Osteoblast (primary cell): Measurements from ENCODE around the gene HM13. TPM values are rescaled to one million over a fixed set of nuclear protein-coding genes. Genes with fewer than 3 reads are reported as not detected.
A peak's percentile ranks its signal among the peaks of the same experiment; 100 is the strongest.

Experiments
- DNase-seq: peaks from one replicate; pipeline ENCODE4 v3.0.0; 2011; ENCODE audit warnings: low spot score, mixed read lengths; ENCODE audit not compliant: insufficient read length; ENCODE audit errors: missing footprints
- H2AFZ ChIP-seq: 2 replicates; pipeline ENCODE4 v1.6.0; 2011; ENCODE audit warnings: mild to moderate bottlenecking, low read length
- H3K27ac ChIP-seq: 2 replicates; pipeline ENCODE4 v1.5.1; 2011; ENCODE audit warnings: mild to moderate bottlenecking, low read depth, low read length, moderate library complexity
- H3K27me3 ChIP-seq: 2 replicates; pipeline ENCODE4 v1.6.0; 2012; ENCODE audit warnings: mild to moderate bottlenecking, control low read depth, inconsistent platforms, low read length, moderate library complexity; ENCODE audit not compliant: insufficient read depth
- H3K36me3 ChIP-seq: 2 replicates; pipeline ENCODE4 v1.5.1; 2011; ENCODE audit warnings: mild to moderate bottlenecking, low read length, control low read depth, moderate library complexity; ENCODE audit not compliant: insufficient read depth
- H3K4me1 ChIP-seq: 2 replicates; pipeline ENCODE4 v1.5.1; 2011; ENCODE audit warnings: mild to moderate bottlenecking, low read length, control low read depth, moderate library complexity; ENCODE audit not compliant: insufficient read depth
- H3K4me2 ChIP-seq: 2 replicates; pipeline ENCODE4 v1.6.0; 2011; ENCODE audit warnings: mild to moderate bottlenecking, low read length; ENCODE audit not compliant: insufficient read depth
- H3K4me3 ChIP-seq: fragments of 200-600 bp; sonication (generic); 3 replicates; pipeline ENCODE4 v1.5.1; 2012; ENCODE audit warnings: mild to moderate bottlenecking, low read length, inconsistent platforms; ENCODE audit not compliant: insufficient read depth
- H3K79me2 ChIP-seq: 2 replicates; pipeline ENCODE4 v1.6.0; 2012; ENCODE audit warnings: mild to moderate bottlenecking, low read length, control low read depth, inconsistent platforms; ENCODE audit not compliant: insufficient read depth
- H3K9me3 ChIP-seq: 2 replicates; pipeline ENCODE4 v1.5.1; 2011; ENCODE audit warnings: low read depth, low read length, control low read depth
- H4K20me1 ChIP-seq: 2 replicates; pipeline ENCODE4 v1.6.0; 2012; ENCODE audit warnings: mild to moderate bottlenecking, low read length, control low read depth; ENCODE audit not compliant: insufficient read depth
- CTCF ChIP-seq: IDR thresholded peaks from 2 replicates; pipeline ENCODE4 v1.5.1; 2011; ENCODE audit warnings: mild to moderate bottlenecking, low read depth, low read length, moderate library complexity; ENCODE audit errors: extremely low read depth
- total RNA-seq: library from RNA; depleted of rRNA; stranded (reverse); fragments of >200 nt; gene quantifications from 2 replicates; pipeline ENCODE4 v1.2.3, GENCODE V29; 2012

The HM13 gene
- total RNA-seq, 1 donor: 85.8 TPM

- H3K27me3 ChIP-seq: peaks cover 21% of the 10 kb centered on the region
- H3K4me3 ChIP-seq: no peak overlapping the region
- H3K9me3 ChIP-seq: no peaks in the 10 kb centered on the region
- no peaks in the 10 kb centered on the region for H3K36me3 ChIP-seq
- no peaks in the 10 kb centered on the region for H4K20me1 ChIP-seq
- no peak overlapping the region for H3K4me2 ChIP-seq
- TF ChIP-seq CTCF: no peak
- no peaks in the 10 kb centered on the region for H3K79me2 ChIP-seq
- no peaks in the 10 kb centered on the region for H3K4me1 ChIP-seq
- peak; percentile 91 for DNase-seq
- H2AFZ ChIP-seq: no peak overlapping the region
- H3K27ac ChIP-seq: no peak overlapping the region
These were observed 37.5 kb upstream of the HM13 start for GRCh38 chr20:31476643-31477215.

- no peaks in the 10 kb centered on the region for H3K27me3 ChIP-seq
- no peaks in the 10 kb centered on the region for H3K79me2 ChIP-seq
- no peak overlapping the region for H3K27ac ChIP-seq
- peaks cover 8% of the 10 kb centered on the region for H3K4me1 ChIP-seq
- no peak for TF ChIP-seq CTCF
- H3K36me3 ChIP-seq: no peaks in the 10 kb centered on the region
- no peak overlapping the region for H2AFZ ChIP-seq
- H4K20me1 ChIP-seq: no peaks in the 10 kb centered on the region
- no peak overlapping the region for H3K4me2 ChIP-seq
- no peaks in the 10 kb centered on the region for H3K9me3 ChIP-seq
- DNase-seq: no peak
- no peak overlapping the region for H3K4me3 ChIP-seq
These were observed 30.2 kb upstream of the HM13 start for GRCh38 chr20:31484001-31484400.

- Histone ChIP-seq H3K4me1 (peaks cover 8% of the 10 kb centered on the region), H3K4me3 (peak overlapping the region; percentile 67), H3K27me3 (no peaks in the 10 kb centered on the region), H3K79me2 (no peaks in the 10 kb centered on the region), H3K9me3 (no peaks in the 10 kb centered on the region), H2AFZ (peak overlapping the region; percentile 81), H3K36me3 (no peaks in the 10 kb centered on the region), H4K20me1 (no peaks in the 10 kb centered on the region), H3K27ac (no peak overlapping the region), H3K4me2 (peak overlapping the region; percentile 74)
- no peak for TF ChIP-seq CTCF
- peak; percentile 97 for DNase-seq
These were observed 28.5 kb upstream of the HM13 start for GRCh38 chr20:31485450-31486339.

- no peaks in the 10 kb centered on the region for H4K20me1 ChIP-seq
- TF ChIP-seq CTCF: no peak
- no peaks in the 10 kb centered on the region for H3K36me3 ChIP-seq
- no peak overlapping the region for H2AFZ ChIP-seq
- no peak for DNase-seq
- no peaks in the 10 kb centered on the region for H3K27me3 ChIP-seq
- H3K4me2 ChIP-seq: no peak overlapping the region
- no peak overlapping the region for H3K27ac ChIP-seq
- H3K4me1 ChIP-seq: peaks cover 8% of the 10 kb centered on the region
- no peaks in the 10 kb centered on the region for H3K9me3 ChIP-seq
- no peak overlapping the region for H3K4me3 ChIP-seq
- H3K79me2 ChIP-seq: no peaks in the 10 kb centered on the region
These were observed 26.1 kb upstream of the HM13 start for GRCh38 chr20:31488115-31488514.
